Calu3 (cell line): ENCODE results near the gene HEBP2. TPM values are rescaled to one million over a fixed set of nuclear protein-coding genes. Genes with fewer than 3 reads are reported as not detected.

Experiments used
- BruUV-seq: library from RNA; stranded (reverse); fragments of 400-500 nt; replicated peaks from 2 replicates; lab custom pipeline; 2021; lab: Mats Ljungman, UMichigan
- CTCF ChIA-PET: fragments of 300-600 bp; sonication (Branson Sonifier 250); formaldehyde crosslinking; loops from one replicate; lab custom pipeline; 2022; ENCODE audit warnings: antibody characterized with exemption; lab: Charles Lee
- DNase-seq: peaks from one replicate; pipeline ENCODE4 v3.0.0; 2022
- H3K27ac Mint-ChIP-seq: one replicate; pipeline ENCODE4 v1.8.0; 2022; ENCODE audit warnings: mixed read lengths; ENCODE audit not compliant: unreplicated experiment
- H3K27me3 Mint-ChIP-seq: one replicate; pipeline ENCODE4 v1.8.0; 2022; ENCODE audit warnings: mixed read lengths; ENCODE audit not compliant: unreplicated experiment
- H3K36me3 Mint-ChIP-seq: one replicate; pipeline ENCODE4 v1.8.0; 2022; ENCODE audit warnings: mild to moderate bottlenecking, moderate library complexity, mixed read lengths; ENCODE audit not compliant: insufficient read depth, unreplicated experiment
- H3K4me1 Mint-ChIP-seq: one replicate; pipeline ENCODE4 v1.8.0; 2022; ENCODE audit warnings: mild to moderate bottlenecking, low read depth, mixed read lengths; ENCODE audit not compliant: unreplicated experiment
- H3K4me3 Mint-ChIP-seq: one replicate; pipeline ENCODE4 v1.8.0; 2022; ENCODE audit warnings: mild to moderate bottlenecking, low read depth, moderate library complexity, mixed read lengths; ENCODE audit not compliant: unreplicated experiment
- H3K9me3 Mint-ChIP-seq: one replicate; pipeline ENCODE4 v1.8.0; 2022; ENCODE audit warnings: low read depth, mixed read lengths; ENCODE audit not compliant: unreplicated experiment
- CTCF ChIP-seq: fragments of 200-600 bp; IDR thresholded peaks from one replicate; pipeline ENCODE4 v1.8.0; 2022; ENCODE audit warnings: antibody characterized with exemption; ENCODE audit not compliant: unreplicated experiment
- intact Hi-C: fragments of 100-400 bp; cut with micrococcal nuclease; formaldehyde crosslinking; loops from one replicate; pipeline ENCODE4 v1.10.0; 2022; ENCODE audit not compliant: unreplicated experiment
- total RNA-seq: library from RNA; stranded (reverse); gene quantifications from 2 replicates; pipeline ENCODE4 v1.2.3, GENCODE V29; 2022

Gene HEBP2
- total RNA-seq, 1 experiment from 2014 or later: 33.4 TPM

- CTCF ChIA-PET: no interaction called here
Observed at GRCh38 chr6:138374815-138375214, 29.2 kb upstream of the HEBP2 start.

GRCh38 chr6:138377042-138377441, 27.0 kb upstream of the HEBP2 start:
- Mint-ChIP-seq H3K9me3 (no peaks in the 10 kb centered on the region), H3K36me3 (no peaks in the 10 kb centered on the region), H3K27ac (no peak overlapping the region), H3K4me1 (peaks cover 4% of the 10 kb centered on the region), H3K4me3 (no peak overlapping the region), H3K27me3 (no peaks in the 10 kb centered on the region)
- no peak for DNase-seq
- intact Hi-C loops: no loop called here
- no peak for TF ChIP-seq CTCF
- CTCF ChIA-PET: no interaction called here
- BruUV-seq: no TSS peak

More at GRCh38 chr6:138374815-138375214, 29.2 kb upstream of the HEBP2 start:
- no peak overlapping the region for H3K4me3 Mint-ChIP-seq
- BruUV-seq: no TSS peak
- H3K9me3 Mint-ChIP-seq: no peaks in the 10 kb centered on the region
- no peak overlapping the region for H3K27ac Mint-ChIP-seq
- DNase-seq: no peak
- H3K36me3 Mint-ChIP-seq: no peaks in the 10 kb centered on the region
- intact Hi-C loops: no loop called here
- H3K27me3 Mint-ChIP-seq: no peaks in the 10 kb centered on the region
- no peak for TF ChIP-seq CTCF
- H3K4me1 Mint-ChIP-seq: peaks cover 26% of the 10 kb centered on the region

GRCh38 chr6:138377844-138378243, 26.2 kb upstream of the HEBP2 start, which contains the start of gene SMIM28:
Gene SMIM28, plus strand, starts transcription at chr6:138377905. Its CDS starts 168 bp downstream, at chr6:138378073.
- Mint-ChIP-seq H3K4me3 (no peak within 1 kb of the TSS), H3K9me3 (no peaks in the 10 kb centered on the region), H3K27me3 (no peaks in the 10 kb centered on the region), H3K27ac (no peak within 1 kb of the TSS), H3K4me1 (no peaks in the 10 kb centered on the region), H3K36me3 (no peaks in the 10 kb centered on the region)
- no peak for DNase-seq
- intact Hi-C loops: no loop called here
- CTCF ChIA-PET: no interaction called here
- no peak for TF ChIP-seq CTCF
- BruUV-seq: no TSS peak

GRCh38 chr6:138378463-138378862, 25.6 kb upstream of the HEBP2 start:
- H3K36me3 Mint-ChIP-seq: no peaks in the 10 kb centered on the region
- intact Hi-C loops: no loop called here
- H3K27me3 Mint-ChIP-seq: no peaks in the 10 kb centered on the region
- no peak overlapping the region for H3K27ac Mint-ChIP-seq
- no peak for DNase-seq
- no peaks in the 10 kb centered on the region for H3K4me1 Mint-ChIP-seq
- BruUV-seq: no TSS peak
- no peaks in the 10 kb centered on the region for H3K9me3 Mint-ChIP-seq
- no peak overlapping the region for H3K4me3 Mint-ChIP-seq
- CTCF ChIA-PET: no interaction called here
- no peak for TF ChIP-seq CTCF
